Prostate gland (tissue), 2 donors: ENCODE data around the gene NMUR1. TPM values are rescaled to one million over a fixed set of nuclear protein-coding genes. Genes with fewer than 3 reads are reported as not detected.
"Not testable (repeated sequence)": the region's sequence is repeated elsewhere in the genome, so short reads cannot be mapped to it uniquely, and the experiment has no call there.

ENCODE experiments used
- DNase-seq: peaks from one replicate; pipeline ENCODE4 v3.0.0-alpha.2; 2019; ENCODE audit warnings: low spot score
- H3K27ac ChIP-seq, 2 donors: fragments of 200-600 bp; sonication (generic); 2 replicates each; pipeline ENCODE4 v1.5.1; 2017 to 2019
- H3K27me3 ChIP-seq: fragments of 200-600 bp; sonication (generic); replicated peaks from 2 replicates; pipeline ENCODE4 v1.5.1; 2019; ENCODE audit not compliant: insufficient read depth
- H3K36me3 ChIP-seq, 2 donors: fragments of 200-600 bp; sonication (generic); 1 replicate in 1 of 2; 2 replicates in 1 of 2; pipeline versions ENCODE4 v1.5.1 to v1.8.1; 2017 to 2019
- H3K4me1 ChIP-seq: fragments of 200-600 bp; sonication (generic); replicated peaks from 2 replicates; pipeline ENCODE4 v1.5.1; 2019
- H3K4me3 ChIP-seq, 2 donors: fragments of 200-600 bp; sonication (generic); 2 replicates each; pipeline ENCODE4 v1.5.1; 2017 to 2019
- H3K9me3 ChIP-seq: fragments of 200-600 bp; sonication (generic); 2 replicates; pipeline ENCODE4 v1.5.1; 2017
- POLR2A ChIP-seq: fragments of 450-650 bp; IDR thresholded peaks from one replicate; pipeline ENCODE4 v1.6.1; 2016; ENCODE audit warnings: antibody characterized with exemption, mild to moderate bottlenecking
- POLR2AphosphoS5 ChIP-seq: sonication (generic); formaldehyde crosslinking; IDR thresholded peaks from one replicate; pipeline ENCODE4 v1.6.1; 2017; ENCODE audit warnings: antibody characterized with exemption
- WGBS: methylation state at CpG from one replicate; pipeline ENCODE4 v1.1.5; 2018; 5-methylcytosine and 5-hydroxymethylcytosine counted together
- intact Hi-C: fragments of 100-400 bp; cut with DNase I; formaldehyde crosslinking; loops from one replicate; pipeline ENCODE4 v1.14.2; 2022
- total RNA-seq, 2 donors: library from RNA; depleted of rRNA; stranded (reverse); fragments of >200 nt; gene quantifications; one replicate each; pipeline ENCODE4 v1.1.0, GENCODE V29; 2016
- TF ChIP-seq, protein P1 (sequence below), 4 experiments: fragments of 200-600 bp in 2 of 4; fragments of 450-650 bp in 2 of 4; sonication (generic) in 2 of 4; IDR thresholded peaks; 1 replicate in 3 of 4; 2 replicates in 1 of 4; pipeline ENCODE4 v1.5.1; 2016 to 2019; ENCODE audit warnings: antibody characterized with exemption in 4 of 4, mild to moderate bottlenecking in 2 of 4, moderate library complexity in 2 of 4

Gene NMUR1
- total RNA-seq, 2 donors from 2014 or later: 1.1 to 4.3 TPM

- H3K9me3 ChIP-seq: no peaks in the 10 kb centered on the region
- H3K4me1 ChIP-seq: no peaks in the 10 kb centered on the region
- H3K36me3 ChIP-seq: no peaks in the 10 kb centered on the region
- no peaks in the 10 kb centered on the region for H3K27me3 ChIP-seq
- H3K27ac ChIP-seq: no peak overlapping the region
- no peak overlapping the region for H3K4me3 ChIP-seq
- intact Hi-C loops: no loop called here
- 86% methylated on average over 15 of the region's 15 CpGs for WGBS
- TF ChIP-seq POLR2A: no peak
- TF ChIP-seq, protein P1, sequence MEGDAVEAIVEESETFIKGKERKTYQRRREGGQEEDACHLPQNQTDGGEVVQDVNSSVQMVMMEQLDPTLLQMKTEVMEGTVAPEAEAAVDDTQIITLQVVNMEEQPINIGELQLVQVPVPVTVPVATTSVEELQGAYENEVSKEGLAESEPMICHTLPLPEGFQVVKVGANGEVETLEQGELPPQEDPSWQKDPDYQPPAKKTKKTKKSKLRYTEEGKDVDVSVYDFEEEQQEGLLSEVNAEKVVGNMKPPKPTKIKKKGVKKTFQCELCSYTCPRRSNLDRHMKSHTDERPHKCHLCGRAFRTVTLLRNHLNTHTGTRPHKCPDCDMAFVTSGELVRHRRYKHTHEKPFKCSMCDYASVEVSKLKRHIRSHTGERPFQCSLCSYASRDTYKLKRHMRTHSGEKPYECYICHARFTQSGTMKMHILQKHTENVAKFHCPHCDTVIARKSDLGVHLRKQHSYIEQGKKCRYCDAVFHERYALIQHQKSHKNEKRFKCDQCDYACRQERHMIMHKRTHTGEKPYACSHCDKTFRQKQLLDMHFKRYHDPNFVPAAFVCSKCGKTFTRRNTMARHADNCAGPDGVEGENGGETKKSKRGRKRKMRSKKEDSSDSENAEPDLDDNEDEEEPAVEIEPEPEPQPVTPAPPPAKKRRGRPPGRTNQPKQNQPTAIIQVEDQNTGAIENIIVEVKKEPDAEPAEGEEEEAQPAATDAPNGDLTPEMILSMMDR (IDR thresholded peaks at IDR 0.05): no peak
- no peak for TF ChIP-seq POLR2AphosphoS5
- no peak for DNase-seq
Measured at GRCh38 chr2:231573698-231574421, 43.6 kb upstream of the NMUR1 start.

- intact Hi-C loops: no loop called here
- Histone ChIP-seq H3K27ac (no peak overlapping the region), H3K4me1 (no peaks in the 10 kb centered on the region), H3K36me3 (no peaks in the 10 kb centered on the region), H3K27me3 (no peaks in the 10 kb centered on the region), H3K4me3 (no peak overlapping the region), H3K9me3 (no peaks in the 10 kb centered on the region)
- no peak for TF ChIP-seq POLR2A
- TF ChIP-seq, protein P1 (IDR thresholded peaks at IDR 0.05): no peak
- TF ChIP-seq POLR2AphosphoS5: no peak
- no peak for DNase-seq
- 61% methylated on average over 4 of the region's 4 CpGs for WGBS
Measured at GRCh38 chr2:231573096-231573495, 42.9 kb upstream of the NMUR1 start.

DNA sequence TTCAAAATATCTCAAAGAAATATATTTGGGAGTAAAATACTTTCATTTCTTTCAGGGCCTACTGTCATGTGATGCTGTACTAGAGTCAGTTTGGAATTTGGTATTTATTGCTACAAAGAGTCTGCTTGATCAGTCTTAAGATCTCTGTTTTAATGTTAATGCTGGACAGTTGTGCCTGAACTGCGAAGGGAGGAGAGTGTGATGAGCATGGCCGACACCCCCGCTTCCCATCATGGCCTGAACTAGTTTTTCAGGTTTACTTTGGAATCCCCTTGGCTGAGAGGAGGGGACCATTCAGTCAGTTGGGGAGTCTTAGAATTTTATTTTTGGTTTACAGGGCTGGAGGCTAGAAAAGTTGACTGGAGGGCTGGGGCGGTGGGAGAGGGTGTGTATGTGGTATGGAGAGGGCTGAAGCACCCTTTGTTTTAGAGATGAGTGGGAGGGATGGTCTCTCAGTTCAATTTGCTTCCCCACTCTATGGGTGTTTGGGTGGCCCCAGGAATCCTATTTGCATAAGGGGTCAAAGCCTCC lies 41.5 kb upstream of the NMUR1 start:
- H3K36me3 ChIP-seq: no peaks in the 10 kb centered on the region
- no peak overlapping the region for H3K27ac ChIP-seq
- intact Hi-C loops: no loop called here
- no peaks in the 10 kb centered on the region for H3K4me1 ChIP-seq
- no peaks in the 10 kb centered on the region for H3K9me3 ChIP-seq
- no peak for DNase-seq
- no peak overlapping the region for H3K4me3 ChIP-seq
- TF ChIP-seq POLR2AphosphoS5 (no peak), POLR2A (no peak)
- TF ChIP-seq, protein P1 (IDR thresholded peaks at IDR 0.05): no peak
- WGBS: 42% methylated on average over 4 of the region's 4 CpGs
- no peaks in the 10 kb centered on the region for H3K27me3 ChIP-seq

GRCh38 chr2:231570915-231571314 lies 40.7 kb upstream of the NMUR1 start:
- intact Hi-C loops, H3K4me3 ChIP-seq, H3K4me1 ChIP-seq, H3K9me3 ChIP-seq, H3K27me3 ChIP-seq, H3K36me3 ChIP-seq, H3K27ac ChIP-seq, DNase-seq: not testable (repeated sequence)
- WGBS: 88% methylated on average over 5 of the region's 5 CpGs

GRCh38 chr2:231568785-231569435 lies 38.7 kb upstream of the NMUR1 start:
- H3K36me3 ChIP-seq: no peaks in the 10 kb centered on the region
- 83% methylated on average over 7 of the region's 7 CpGs for WGBS
- TF ChIP-seq POLR2A (no peak), POLR2AphosphoS5 (no peak)
- TF ChIP-seq, protein P1 (IDR thresholded peaks at IDR 0.05): no peak
- H3K27ac ChIP-seq: no peak overlapping the region
- DNase-seq: no peak
- H3K4me3 ChIP-seq: no peak overlapping the region
- intact Hi-C loops: no loop called here
- H3K9me3 ChIP-seq: no peaks in the 10 kb centered on the region
- H3K4me1 ChIP-seq: no peaks in the 10 kb centered on the region
- H3K27me3 ChIP-seq: no peaks in the 10 kb centered on the region
